Measurements from ENCODE around the gene HMX1.

The HMX1 gene

GRCh38 chr4:8867624-8868320, 3.9 kb downstream of the HMX1 start:
- no peak for DNase-seq

- no peak for DNase-seq
Observed at GRCh38 chr4:8866828-8867623, 4.6 kb downstream of the HMX1 start.

DNA sequence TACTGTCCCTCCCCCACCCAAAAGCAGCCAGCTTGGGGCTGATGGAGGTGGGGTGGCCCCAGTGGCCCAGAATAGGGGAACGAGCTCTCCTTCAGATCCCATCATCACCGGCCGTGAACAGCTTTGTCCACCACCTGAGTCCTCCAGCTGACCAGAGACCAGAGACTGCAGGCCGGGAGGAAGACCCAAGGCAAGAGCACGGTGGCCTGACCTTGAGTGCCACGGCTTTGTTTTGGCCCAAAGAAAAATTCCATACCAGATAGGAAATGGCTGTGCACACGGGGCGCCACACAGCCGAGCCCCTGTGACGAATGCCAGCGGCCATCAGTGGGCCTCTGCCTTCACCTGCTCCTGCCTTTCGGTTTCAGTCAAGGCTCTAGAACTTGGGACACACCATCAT, 5.2 kb downstream of the HMX1 start:
- no peak for DNase-seq

DNA sequence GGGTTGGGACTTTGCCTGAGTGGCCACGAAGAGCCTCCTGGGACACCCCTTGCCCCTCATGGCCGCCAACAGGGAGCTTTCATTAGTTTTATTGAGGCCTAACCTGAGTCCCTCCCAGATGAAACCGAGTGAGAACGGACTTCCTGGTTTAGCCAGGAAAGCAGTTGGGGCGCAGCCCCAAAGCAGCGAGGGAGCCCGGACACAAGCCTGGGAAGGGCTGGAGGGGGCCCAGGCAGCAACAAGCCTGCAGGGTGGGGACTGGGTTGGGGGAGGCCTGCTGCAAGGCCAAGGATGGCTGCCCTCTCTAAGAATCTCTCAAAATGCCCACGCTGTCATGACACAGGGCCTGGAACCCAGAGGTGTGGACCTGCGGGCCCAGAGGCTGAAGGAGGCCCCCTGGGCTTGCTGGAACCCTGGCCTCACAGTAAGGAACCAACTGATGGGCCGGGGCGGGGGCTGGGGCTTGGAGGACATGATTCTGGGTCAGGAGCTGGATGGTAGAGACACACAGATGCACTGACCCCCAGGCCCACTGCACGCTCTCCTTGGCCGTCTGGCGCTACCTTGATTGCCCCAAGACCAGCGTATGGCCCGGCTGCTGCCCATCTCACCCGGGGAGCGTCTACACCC, 5.8 kb downstream of the HMX1 start:
- DNase-seq: no peak

GRCh38 chr4:8864912-8865680, 6.5 kb downstream of the HMX1 start:
- DNase-seq: no peak

DNA sequence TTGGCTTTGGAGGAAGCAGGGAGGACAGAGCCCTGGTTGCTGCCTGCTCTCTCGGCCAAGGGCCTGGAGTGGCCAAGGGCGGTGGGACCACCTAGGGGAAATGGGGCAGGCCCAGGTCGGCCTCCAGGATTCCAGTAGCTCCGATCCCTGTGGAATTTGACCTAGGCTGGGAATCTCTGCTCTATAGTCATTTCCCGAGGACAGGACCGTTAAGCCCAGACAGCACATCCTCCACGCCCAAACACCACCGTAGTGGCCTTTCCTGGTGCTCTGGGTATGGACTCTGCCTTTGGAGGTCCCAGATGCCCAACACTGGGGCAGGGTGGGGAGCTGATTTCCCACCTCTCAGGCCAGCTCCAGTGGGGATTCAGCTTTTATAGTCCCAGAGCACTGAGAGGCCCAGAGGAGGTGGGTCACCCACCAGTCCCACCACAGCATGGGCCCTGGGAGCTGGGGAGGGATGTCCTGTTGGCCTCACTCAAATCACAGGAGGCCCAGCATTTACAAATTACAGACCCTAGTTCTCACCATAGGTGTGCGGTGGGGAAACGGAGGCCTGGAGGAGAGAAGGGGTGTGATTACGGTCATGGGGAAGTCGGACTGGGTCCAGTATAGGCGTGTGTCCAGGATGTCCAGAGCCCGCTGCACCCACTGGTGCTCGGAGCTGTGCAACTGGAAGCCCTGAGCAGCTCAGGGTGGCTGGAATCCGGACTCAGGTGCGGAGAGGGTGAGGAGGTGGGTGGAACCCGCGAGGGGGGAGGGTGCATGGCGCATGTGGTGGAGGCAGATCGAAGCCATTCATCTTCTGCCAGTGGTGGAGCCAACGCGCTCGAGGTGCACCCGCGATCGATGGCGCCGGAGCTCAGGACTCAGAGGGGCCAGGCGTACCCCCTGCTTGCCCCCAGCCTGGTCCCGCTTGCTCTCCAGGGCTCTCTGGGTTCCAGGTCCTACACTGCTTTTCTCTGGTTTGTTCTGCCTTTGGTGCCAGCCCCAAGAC, 7.7 kb downstream of the HMX1 start:
- DNase-seq: no peak

- DNase-seq: no peak
Observed at GRCh38 chr4:8862800-8863685, 8.6 kb downstream of the HMX1 start.

GRCh38 chr4:8862334-8862733, 9.3 kb downstream of the HMX1 start:
- no peak for DNase-seq

DNA sequence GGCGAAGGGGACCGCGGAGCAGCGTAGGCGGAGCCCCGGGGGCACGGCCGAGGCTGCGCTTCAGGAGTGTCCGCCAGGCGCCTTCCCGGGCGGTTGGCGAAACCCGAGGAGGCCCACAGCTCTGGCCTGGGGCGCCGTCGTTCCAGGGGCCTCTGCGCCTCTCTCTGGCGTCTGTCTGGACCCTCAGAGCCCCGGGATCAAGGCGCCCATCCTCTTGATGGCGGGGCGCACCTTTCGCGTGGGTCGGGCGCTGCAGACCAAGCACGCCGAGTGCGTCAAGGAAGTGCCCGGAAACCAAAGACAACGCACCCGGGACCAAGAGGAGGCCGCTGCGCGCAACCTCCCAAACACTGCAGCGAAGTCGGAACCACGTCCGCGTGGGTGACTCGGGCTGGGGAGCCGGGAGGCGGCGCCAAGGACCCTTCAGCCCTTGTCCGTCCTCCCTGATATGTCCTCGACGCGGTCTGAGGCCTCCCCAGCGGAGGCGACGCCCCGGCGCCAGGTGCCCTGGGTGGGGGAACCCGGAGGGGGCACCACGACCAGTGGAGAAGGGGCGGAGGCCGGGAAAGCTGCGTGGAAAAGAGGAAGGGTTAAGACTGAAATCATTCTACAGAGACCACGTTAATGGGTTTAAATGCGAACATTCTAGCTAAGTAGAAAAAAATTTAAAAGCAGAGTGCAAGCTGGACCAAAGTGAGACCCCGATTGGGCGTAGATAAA, 9.9 kb downstream of the HMX1 start:
- no peak for DNase-seq

DNA sequence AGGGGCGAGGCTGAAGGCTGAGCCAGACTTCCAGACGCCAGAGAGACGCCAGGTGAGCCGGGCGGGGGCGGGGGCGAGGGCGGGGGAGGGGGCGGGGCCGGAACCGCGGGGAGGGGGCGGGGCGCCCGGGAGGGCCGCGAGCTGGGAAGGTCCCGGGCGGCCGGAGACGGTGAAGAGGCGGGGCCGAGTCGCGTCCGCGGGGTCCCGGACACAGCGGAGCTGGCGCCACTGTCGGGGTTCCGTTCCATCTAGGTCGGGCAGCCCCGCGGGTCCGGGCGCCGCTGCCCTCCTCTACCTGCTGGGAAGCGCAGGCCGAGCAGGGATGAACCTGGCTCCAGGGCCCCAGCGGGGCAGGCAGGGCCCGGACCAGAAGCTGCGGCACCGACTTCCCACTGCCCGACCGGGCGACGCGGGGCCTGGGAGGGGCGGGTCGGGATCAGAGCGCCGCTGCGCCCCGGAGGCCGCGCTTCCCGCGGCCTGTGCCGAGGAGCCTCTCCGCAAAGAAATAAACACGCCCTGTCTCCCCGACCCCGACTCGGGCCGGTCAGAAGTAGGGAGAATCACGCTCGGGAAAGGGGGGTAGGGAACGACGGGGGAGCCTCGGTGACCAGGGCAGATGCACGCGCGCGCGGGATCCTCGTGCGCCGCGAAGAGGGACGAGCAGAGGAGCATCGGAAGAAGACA, 10.6 kb downstream of the HMX1 start:
- DNase-seq: no peak

DNA sequence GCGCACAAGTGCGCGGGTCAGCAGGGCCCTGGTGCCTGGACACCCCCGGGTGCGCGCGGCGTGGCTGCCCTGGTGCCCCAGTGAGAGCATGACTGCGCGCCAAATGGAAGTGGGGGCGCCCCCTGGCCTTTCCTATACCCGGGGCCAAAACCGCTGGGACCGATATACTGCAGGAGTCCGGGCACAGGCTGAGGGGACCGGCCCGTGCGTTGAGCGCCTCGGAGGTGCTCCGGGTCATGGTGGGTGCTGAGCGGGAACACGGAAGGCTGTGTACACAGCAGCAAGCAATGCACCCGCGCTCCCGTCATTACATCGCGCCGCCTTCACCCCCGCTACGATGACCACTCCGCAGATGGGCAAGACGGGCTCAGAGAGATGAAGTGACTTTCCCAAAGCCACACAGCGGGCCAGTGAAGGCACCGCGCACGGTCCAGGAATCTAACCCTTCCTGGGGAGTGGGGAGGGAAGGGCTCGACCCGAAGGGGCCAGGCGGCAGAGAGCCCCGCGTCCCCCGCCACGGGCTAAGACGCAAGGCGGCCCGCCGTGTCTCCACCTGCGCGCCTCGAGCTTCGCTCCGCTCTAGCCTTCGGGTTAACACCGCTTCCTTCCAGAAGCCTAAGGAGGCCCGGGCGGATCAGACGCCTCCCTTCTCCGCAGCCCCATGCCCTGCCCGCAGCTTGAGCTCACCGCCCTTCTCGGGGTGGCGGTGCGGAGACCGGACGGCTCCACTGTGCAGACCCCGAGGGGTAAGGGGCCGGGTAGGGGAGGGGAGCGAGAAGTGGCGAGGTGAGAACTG, 11.3 kb downstream of the HMX1 start:
- no peak for DNase-seq

- no peak for DNase-seq
Observed at GRCh38 chr4:8859550-8860095, 12.0 kb downstream of the HMX1 start.

DNA sequence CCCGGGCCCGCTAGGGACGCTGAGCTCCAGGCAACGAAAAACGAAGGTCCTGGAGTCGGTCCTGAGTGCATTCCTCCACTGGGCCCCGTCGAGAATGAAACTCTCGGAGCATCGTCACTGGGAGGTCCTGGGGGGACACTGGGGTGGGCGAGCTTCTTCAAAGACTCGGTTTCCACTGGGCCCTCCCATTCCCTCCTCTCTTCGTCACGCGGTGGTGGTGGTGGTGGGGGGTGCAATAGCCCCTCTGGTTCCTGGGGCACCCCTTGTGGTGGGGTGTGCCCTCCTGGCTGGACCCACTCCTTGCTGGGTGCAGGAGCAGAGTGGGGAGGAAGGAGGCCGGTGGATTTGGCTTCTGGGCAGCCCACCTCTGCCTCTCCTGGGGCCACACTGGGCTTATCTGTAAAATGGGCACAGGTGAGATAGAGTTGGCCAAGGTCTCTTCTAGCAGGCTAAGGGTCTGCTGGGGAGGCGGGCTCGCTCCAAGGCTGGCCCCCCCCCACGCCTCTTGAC, 12.9 kb downstream of the HMX1 start:
- no peak for DNase-seq

GRCh38 chr4:8857766-8858700, 13.6 kb downstream of the HMX1 start:
- DNase-seq: no peak

- no peak for DNase-seq
Observed at GRCh38 chr4:8856835-8857621, 14.6 kb downstream of the HMX1 start.

DNA sequence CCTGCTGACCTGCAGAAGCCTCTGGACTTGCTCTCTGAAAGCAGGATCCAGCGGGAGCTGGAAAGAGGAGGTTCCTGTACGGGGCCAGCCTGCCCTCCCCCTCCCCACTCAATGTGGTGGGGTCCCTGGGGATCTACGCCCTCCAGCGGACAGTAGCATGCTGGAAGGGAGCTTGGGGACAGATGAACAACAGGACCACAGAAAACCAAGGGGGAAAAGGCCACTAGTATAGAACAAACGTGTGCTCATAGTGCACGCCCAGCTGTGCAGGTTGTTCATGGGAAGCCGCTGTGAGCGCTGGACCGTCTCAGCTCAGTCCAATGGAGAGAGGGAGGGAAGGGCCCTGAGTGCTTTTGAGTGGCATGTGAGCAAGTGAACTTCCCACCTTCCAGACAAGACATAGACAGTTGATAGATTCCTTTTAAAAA, 15.8 kb downstream of the HMX1 start:
- DNase-seq: no peak
